Measurements from ENCODE around the gene EGFR. TPM values are rescaled to one million over a fixed set of nuclear protein-coding genes. Genes with fewer than 3 reads are reported as not detected.

EGFR gene
- total RNA-seq, 6 experiments from 2014 or later = 59.3 to 127 (median 93.7) TPM

- Histone ChIP-seq H3K9me3 (no peaks in the 10 kb centered on the region), H3K27me3 (no peaks in the 10 kb centered on the region), H3K4me3 (no peak overlapping the region), H3K27ac (no peak overlapping the region), H3K36me3 (no peaks in the 10 kb centered on the region), H3K4me1 (peaks cover 0 to 9% (median 0%) of the 10 kb centered on the region in 4 donors)
- TF ChIP-seq, protein P1, sequence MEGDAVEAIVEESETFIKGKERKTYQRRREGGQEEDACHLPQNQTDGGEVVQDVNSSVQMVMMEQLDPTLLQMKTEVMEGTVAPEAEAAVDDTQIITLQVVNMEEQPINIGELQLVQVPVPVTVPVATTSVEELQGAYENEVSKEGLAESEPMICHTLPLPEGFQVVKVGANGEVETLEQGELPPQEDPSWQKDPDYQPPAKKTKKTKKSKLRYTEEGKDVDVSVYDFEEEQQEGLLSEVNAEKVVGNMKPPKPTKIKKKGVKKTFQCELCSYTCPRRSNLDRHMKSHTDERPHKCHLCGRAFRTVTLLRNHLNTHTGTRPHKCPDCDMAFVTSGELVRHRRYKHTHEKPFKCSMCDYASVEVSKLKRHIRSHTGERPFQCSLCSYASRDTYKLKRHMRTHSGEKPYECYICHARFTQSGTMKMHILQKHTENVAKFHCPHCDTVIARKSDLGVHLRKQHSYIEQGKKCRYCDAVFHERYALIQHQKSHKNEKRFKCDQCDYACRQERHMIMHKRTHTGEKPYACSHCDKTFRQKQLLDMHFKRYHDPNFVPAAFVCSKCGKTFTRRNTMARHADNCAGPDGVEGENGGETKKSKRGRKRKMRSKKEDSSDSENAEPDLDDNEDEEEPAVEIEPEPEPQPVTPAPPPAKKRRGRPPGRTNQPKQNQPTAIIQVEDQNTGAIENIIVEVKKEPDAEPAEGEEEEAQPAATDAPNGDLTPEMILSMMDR (IDR thresholded peaks at IDR 0.05) = no peak
- TF ChIP-seq POLR2A (IDR thresholded peaks at IDR 0.05) = no peak
- no peak for DNase-seq
- intact Hi-C loops (cut with DNase I) = no loop called here
- no peak for ATAC-seq
- WGBS (ENCODE audit: insufficient coverage, low coverage, low lambda C conversion rate, missing lambda C conversion rate) = 0% methylated on average over 1 of the region's 2 CpGs
Observed at GRCh38 chr7:55134786-55135185, 116.0 kb downstream of the EGFR start.

GRCh38 chr7:55135462-55135861 lies 116.6 kb downstream of the EGFR start:
- peaks cover 0 to 15% (median under 1%) of the 10 kb centered on the region in 4 donors for H3K4me1 ChIP-seq
- DNase-seq (no peak), ATAC-seq (no peak)
- TF ChIP-seq POLR2A (IDR thresholded peaks at IDR 0.05) = no peak
- TF ChIP-seq, protein P1 (IDR thresholded peaks at IDR 0.05) = no peak
- H3K27me3 ChIP-seq = no peaks in the 10 kb centered on the region
- H3K4me3 ChIP-seq = no peak overlapping the region
- no peaks in the 10 kb centered on the region for H3K36me3 ChIP-seq
- intact Hi-C loops (cut with DNase I) = no loop called here
- H3K27ac ChIP-seq = no peak overlapping the region
- H3K9me3 ChIP-seq = no peaks in the 10 kb centered on the region

- no peaks in the 10 kb centered on the region for H3K27me3 ChIP-seq
- no peak for ATAC-seq
- WGBS (ENCODE audit: insufficient coverage, low coverage, low lambda C conversion rate, missing lambda C conversion rate) = 68% methylated on average over 2 of the region's 2 CpGs
- peaks cover 0 to 27% (median 4%) of the 10 kb centered on the region in 4 donors for H3K4me1 ChIP-seq
- TF ChIP-seq, protein P1 (IDR thresholded peaks at IDR 0.05) = no peak
- no peak for TF ChIP-seq POLR2A (IDR thresholded peaks at IDR 0.05)
- intact Hi-C loops (cut with DNase I) = no loop called here
- no peaks in the 10 kb centered on the region for H3K9me3 ChIP-seq
- peaks cover 0 to 14% (median 0%) of the 10 kb centered on the region in 4 donors for H3K36me3 ChIP-seq
- no peak overlapping the region for H3K27ac ChIP-seq
- H3K4me3 ChIP-seq = no peak overlapping the region
- no peak for DNase-seq
Observed at GRCh38 chr7:55138663-55139062, 119.8 kb downstream of the EGFR start.

GRCh38 chr7:55140221-55140940 lies 121.6 kb downstream of the EGFR start:
- H3K4me1 ChIP-seq = peaks cover 0 to 27% (median 4%) of the 10 kb centered on the region in 4 donors
- ATAC-seq (peak; percentile 80 to 87 (median 82)), DNase-seq (peak in 2 of 3 donors; percentile 69 to 86)
- H3K27me3 ChIP-seq = no peaks in the 10 kb centered on the region
- intact Hi-C loops (cut with DNase I) = no loop called here
- peaks cover 0 to 22% (median 0%) of the 10 kb centered on the region in 4 donors for H3K36me3 ChIP-seq
- no peaks in the 10 kb centered on the region for H3K9me3 ChIP-seq
- TF ChIP-seq, protein P1 (IDR thresholded peaks at IDR 0.05) = no peak
- TF ChIP-seq POLR2A (IDR thresholded peaks at IDR 0.05) = no peak
- H3K4me3 ChIP-seq = no peak overlapping the region
- H3K27ac ChIP-seq = peak overlapping the region; percentile 23 to 65 (median 63)
- WGBS (ENCODE audit: insufficient coverage, low coverage, low lambda C conversion rate, missing lambda C conversion rate) = 15% methylated on average over 8 of the region's 8 CpGs

Measured in right lobe of liver (tissue), 6 donors.